ENCODE measurements around the gene TNFRSF4. TPM values are rescaled to one million over a fixed set of nuclear protein-coding genes. Genes with fewer than 3 reads are reported as not detected.
A peak's percentile ranks its signal among the peaks of the same experiment; 100 is the strongest.

Gene TNFRSF4
- total and polyA plus RNA-seq, 9 of the 15 experiments (the other 6 are each of a cell fraction or from before 2014, with no cell fraction given) = 0.07 to 0.44 (median 0.19) TPM; not detected in 5

GRCh38 chr1:1231400-1232207 lies 17.7 kb upstream of the TNFRSF4 start, which contains the start of gene SDF4 (continued):
- TF ChIP-seq ZNF277 (CRISPR knock-in tag; IDR thresholded peaks at IDR 0.05; ENCODE audit: borderline replicate concordance) (no peak), FUS (optimal IDR thresholded peaks at IDR 0.05; ENCODE audit: low read depth, low read length) (peak; percentile 75), RCOR1 (IDR thresholded peaks at IDR 0.05; ENCODE audit: borderline replicate concordance in 1 of 2, low read depth in 2 of 2, low read length in 2 of 2) (peak in 1 of 2 experiments; percentile 41; a peak in 1 of 4 replicates), HLTF (IDR thresholded peaks at IDR 0.05) (no peak), ZBTB17 (CRISPR knock-in tag; IDR thresholded peaks at IDR 0.05) (peak; percentile 82), ZBTB8A (IDR thresholded peaks at IDR 0.05; ENCODE audit: partially characterized antibody) (no peak), THRB (CRISPR knock-in tag; conservative IDR thresholded peaks at IDR 0.05) (no peak), HNRNPL (IDR thresholded peaks at IDR 0.05; ENCODE audit: low read depth, low read length) (peak; percentile 71; the same call in 1 of the 2 replicates), RBM22 (IDR thresholded peaks at IDR 0.05; ENCODE audit: low read depth, low read length, poor library complexity, severe bottlenecking) (peak; percentile 88), TFAM (CRISPR knock-in tag; conservative IDR thresholded peaks at IDR 0.05) (no peak), ZNF124 (CRISPR knock-in tag; IDR thresholded peaks at IDR 0.05) (no peak), GTF3C2 (IDR thresholded peaks at IDR 0.05; ENCODE audit: borderline replicate concordance, extremely low read depth, insufficient read length) (no peak)
- TF ChIP-seq, protein P1, sequence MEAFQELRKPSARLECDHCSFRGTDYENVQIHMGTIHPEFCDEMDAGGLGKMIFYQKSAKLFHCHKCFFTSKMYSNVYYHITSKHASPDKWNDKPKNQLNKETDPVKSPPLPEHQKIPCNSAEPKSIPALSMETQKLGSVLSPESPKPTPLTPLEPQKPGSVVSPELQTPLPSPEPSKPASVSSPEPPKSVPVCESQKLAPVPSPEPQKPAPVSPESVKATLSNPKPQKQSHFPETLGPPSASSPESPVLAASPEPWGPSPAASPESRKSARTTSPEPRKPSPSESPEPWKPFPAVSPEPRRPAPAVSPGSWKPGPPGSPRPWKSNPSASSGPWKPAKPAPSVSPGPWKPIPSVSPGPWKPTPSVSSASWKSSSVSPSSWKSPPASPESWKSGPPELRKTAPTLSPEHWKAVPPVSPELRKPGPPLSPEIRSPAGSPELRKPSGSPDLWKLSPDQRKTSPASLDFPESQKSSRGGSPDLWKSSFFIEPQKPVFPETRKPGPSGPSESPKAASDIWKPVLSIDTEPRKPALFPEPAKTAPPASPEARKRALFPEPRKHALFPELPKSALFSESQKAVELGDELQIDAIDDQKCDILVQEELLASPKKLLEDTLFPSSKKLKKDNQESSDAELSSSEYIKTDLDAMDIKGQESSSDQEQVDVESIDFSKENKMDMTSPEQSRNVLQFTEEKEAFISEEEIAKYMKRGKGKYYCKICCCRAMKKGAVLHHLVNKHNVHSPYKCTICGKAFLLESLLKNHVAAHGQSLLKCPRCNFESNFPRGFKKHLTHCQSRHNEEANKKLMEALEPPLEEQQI (IDR thresholded peaks at IDR 0.05) = no peak
- TF ChIP-seq, protein P2, sequence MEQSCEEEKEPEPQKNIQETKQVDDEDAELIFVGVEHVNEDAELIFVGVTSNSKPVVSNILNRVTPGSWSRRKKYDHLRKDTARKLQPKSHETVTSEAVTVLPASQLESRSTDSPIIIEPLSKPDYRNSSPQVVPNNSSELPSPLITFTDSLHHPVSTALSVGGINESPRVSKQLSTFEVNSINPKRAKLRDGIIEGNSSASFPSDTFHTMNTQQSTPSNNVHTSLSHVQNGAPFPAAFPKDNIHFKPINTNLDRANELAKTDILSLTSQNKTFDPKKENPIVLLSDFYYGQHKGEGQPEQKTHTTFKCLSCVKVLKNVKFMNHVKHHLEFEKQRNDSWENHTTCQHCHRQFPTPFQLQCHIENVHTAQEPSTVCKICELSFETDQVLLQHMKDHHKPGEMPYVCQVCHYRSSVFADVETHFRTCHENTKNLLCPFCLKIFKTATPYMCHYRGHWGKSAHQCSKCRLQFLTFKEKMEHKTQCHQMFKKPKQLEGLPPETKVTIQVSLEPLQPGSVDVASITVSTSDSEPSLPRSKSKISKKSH (CRISPR knock-in tag; IDR thresholded peaks at IDR 0.05) = no peak
- TF ChIP-seq, protein P3, sequence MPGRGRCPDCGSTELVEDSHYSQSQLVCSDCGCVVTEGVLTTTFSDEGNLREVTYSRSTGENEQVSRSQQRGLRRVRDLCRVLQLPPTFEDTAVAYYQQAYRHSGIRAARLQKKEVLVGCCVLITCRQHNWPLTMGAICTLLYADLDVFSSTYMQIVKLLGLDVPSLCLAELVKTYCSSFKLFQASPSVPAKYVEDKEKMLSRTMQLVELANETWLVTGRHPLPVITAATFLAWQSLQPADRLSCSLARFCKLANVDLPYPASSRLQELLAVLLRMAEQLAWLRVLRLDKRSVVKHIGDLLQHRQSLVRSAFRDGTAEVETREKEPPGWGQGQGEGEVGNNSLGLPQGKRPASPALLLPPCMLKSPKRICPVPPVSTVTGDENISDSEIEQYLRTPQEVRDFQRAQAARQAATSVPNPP (IDR thresholded peaks at IDR 0.05; ENCODE audit: borderline replicate concordance, insufficient read depth, insufficient read length) = no peak

Measured in K562 (cell line).